ENCODE data around the gene KLHL10.

DNA sequence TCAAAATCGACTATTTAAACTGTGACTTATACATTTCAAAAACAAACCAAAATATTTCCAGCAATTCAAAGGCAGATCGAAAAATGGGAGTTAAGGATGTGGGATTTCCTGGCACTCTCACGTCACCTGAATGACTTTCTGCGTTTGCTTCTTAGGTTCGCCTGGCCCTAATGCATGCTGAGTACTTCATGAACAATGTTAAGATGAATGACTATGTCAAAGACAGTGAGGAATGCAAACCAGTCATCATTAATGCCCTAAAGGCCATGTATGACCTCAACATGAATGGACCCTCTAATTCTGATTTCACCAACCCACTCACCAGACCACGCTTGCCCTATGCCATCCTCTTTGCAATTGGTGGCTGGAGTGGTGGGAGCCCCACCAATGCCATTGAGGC lies 7.3 kb downstream of the KLHL10 start:
- TF ChIP-seq, protein P1, sequence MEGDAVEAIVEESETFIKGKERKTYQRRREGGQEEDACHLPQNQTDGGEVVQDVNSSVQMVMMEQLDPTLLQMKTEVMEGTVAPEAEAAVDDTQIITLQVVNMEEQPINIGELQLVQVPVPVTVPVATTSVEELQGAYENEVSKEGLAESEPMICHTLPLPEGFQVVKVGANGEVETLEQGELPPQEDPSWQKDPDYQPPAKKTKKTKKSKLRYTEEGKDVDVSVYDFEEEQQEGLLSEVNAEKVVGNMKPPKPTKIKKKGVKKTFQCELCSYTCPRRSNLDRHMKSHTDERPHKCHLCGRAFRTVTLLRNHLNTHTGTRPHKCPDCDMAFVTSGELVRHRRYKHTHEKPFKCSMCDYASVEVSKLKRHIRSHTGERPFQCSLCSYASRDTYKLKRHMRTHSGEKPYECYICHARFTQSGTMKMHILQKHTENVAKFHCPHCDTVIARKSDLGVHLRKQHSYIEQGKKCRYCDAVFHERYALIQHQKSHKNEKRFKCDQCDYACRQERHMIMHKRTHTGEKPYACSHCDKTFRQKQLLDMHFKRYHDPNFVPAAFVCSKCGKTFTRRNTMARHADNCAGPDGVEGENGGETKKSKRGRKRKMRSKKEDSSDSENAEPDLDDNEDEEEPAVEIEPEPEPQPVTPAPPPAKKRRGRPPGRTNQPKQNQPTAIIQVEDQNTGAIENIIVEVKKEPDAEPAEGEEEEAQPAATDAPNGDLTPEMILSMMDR (IDR thresholded peaks at IDR 0.05), result no peak
- no peak for TF ChIP-seq POLR2A (IDR thresholded peaks at IDR 0.05)

All from uterus (tissue), 2 donors.